Measurements from ENCODE around the gene SLC39A11. TPM values are rescaled to one million over a fixed set of nuclear protein-coding genes. Genes with fewer than 3 reads are reported as not detected.
A peak's percentile ranks its signal among the peaks of the same experiment; 100 is the strongest.

Gene SLC39A11
- polyA plus RNA-seq, 3 donors = 16.6 to 27.9 (median 26.6) TPM

DNA sequence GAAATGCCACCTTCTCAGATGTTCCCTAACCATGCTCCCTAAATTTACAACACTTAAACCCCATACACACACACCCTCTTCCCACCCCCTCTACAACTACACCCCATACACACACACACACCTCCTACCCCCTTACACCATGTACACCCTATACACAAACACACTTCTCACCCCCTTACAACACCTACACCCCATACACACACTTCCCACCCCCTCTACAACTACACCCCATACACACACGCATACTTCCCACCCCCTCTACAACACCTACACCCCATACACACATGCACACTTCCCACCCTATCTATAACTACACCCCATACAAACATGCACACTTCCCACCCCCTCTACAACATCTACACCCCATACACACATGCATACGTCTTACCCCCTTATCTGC, 172.0 kb downstream of the SLC39A11 start:
- Histone ChIP-seq H3K9me3 (replicated peaks in 1 of 2; ENCODE audit: control insufficient read depth in 1 of 2, insufficient read depth in 1 of 2, low read length in 2 of 2) (no peaks in the 10 kb centered on the region), H3K36me3 (replicated peaks in 1 of 2; ENCODE audit: control insufficient read depth in 1 of 2, insufficient read depth in 2 of 2, low read length in 2 of 2) (peaks cover 15 to 53% of the 10 kb centered on the region in 2 donors), H3K27ac (ENCODE audit: low read depth in 1 of 2, low read length in 2 of 2) (no peak overlapping the region), H3K4me2 (replicated peaks; ENCODE audit: extremely low read depth, low read length, poor library complexity, severe bottlenecking) (no peak overlapping the region), H3K4me1 (ENCODE audit: control insufficient read depth in 1 of 2, insufficient read depth in 2 of 2, low read length in 2 of 2) (no peaks in the 10 kb centered on the region), H4K20me1 (ENCODE audit: insufficient read depth, low read length) (no peaks in the 10 kb centered on the region), H3K27me3 (ENCODE audit: control insufficient read depth in 2 of 2, insufficient read depth in 2 of 2, low read length in 2 of 2) (no peaks in the 10 kb centered on the region), H3K9ac (ENCODE audit: insufficient read depth, low read length, poor library complexity, severe bottlenecking) (no peak overlapping the region), H2AFZ (ENCODE audit: insufficient read depth, low read depth, low read length, poor library complexity, severe bottlenecking) (no peak overlapping the region), H3K4me3 (replicated peaks in 1 of 3; ENCODE audit: low read depth in 2 of 3, low read length in 3 of 3) (no peak overlapping the region), H3K79me2 (ENCODE audit: insufficient read depth, low read length) (no peaks in the 10 kb centered on the region)
- Mint-ChIP-seq H3K4me3 (no peak overlapping the region), H3K27me3 (ENCODE audit: low read depth in 3 of 3) (peaks cover 0 to 3% (median 0%) of the 10 kb centered on the region in 3 donors), H3K9me3 (peaks cover 0 to 9% (median 0%) of the 10 kb centered on the region in 7 donors), H3K27ac (peak overlapping the region in 1 of 7 donors; percentile 52), H3K4me1 (peaks cover 8% of the 10 kb centered on the region), H3K36me3 (peaks cover 46 to 56% of the 10 kb centered on the region in 2 donors)
- no peak for DNase-seq
- WGBS (ENCODE audit: insufficient coverage) = 100% methylated on average over 1 of the region's 2 CpGs
- TF ChIP-seq, protein P1, sequence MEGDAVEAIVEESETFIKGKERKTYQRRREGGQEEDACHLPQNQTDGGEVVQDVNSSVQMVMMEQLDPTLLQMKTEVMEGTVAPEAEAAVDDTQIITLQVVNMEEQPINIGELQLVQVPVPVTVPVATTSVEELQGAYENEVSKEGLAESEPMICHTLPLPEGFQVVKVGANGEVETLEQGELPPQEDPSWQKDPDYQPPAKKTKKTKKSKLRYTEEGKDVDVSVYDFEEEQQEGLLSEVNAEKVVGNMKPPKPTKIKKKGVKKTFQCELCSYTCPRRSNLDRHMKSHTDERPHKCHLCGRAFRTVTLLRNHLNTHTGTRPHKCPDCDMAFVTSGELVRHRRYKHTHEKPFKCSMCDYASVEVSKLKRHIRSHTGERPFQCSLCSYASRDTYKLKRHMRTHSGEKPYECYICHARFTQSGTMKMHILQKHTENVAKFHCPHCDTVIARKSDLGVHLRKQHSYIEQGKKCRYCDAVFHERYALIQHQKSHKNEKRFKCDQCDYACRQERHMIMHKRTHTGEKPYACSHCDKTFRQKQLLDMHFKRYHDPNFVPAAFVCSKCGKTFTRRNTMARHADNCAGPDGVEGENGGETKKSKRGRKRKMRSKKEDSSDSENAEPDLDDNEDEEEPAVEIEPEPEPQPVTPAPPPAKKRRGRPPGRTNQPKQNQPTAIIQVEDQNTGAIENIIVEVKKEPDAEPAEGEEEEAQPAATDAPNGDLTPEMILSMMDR (IDR thresholded peaks at IDR 0.05) = no peak
- intact Hi-C loops (cut with micrococcal nuclease) = no loop called here

DNA sequence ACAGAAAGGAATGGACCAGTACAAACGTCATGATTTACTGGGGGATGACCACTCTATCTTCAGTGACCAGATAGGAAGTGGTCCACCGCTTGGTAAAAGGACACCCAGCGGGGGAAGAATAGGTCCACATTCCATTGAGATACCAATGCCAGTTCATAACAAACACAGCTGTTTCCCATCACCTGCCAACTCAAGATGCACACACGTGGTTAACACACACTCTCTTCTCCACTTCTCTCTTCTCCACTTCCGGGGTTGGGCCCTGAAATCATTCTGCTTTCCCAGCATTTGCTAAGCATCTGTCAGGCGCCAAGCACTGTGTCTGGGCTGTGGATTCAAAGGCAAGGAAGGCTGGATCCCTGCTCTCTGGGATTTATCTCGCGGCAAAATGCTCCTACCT, 175.5 kb downstream of the SLC39A11 start:
- no peak overlapping the region for H3K4me3 Mint-ChIP-seq
- Histone ChIP-seq H2AFZ (ENCODE audit: insufficient read depth, low read depth, low read length, poor library complexity, severe bottlenecking) (no peak overlapping the region), H3K36me3 (replicated peaks in 1 of 2; ENCODE audit: control insufficient read depth in 1 of 2, insufficient read depth in 2 of 2, low read length in 2 of 2) (peaks cover 16 to 61% of the 10 kb centered on the region in 2 donors), H4K20me1 (ENCODE audit: insufficient read depth, low read length) (no peaks in the 10 kb centered on the region), H3K4me3 (replicated peaks in 1 of 3; ENCODE audit: low read depth in 2 of 3, low read length in 3 of 3) (no peak overlapping the region), H3K27me3 (ENCODE audit: control insufficient read depth in 2 of 2, insufficient read depth in 2 of 2, low read length in 2 of 2) (no peaks in the 10 kb centered on the region), H3K9ac (ENCODE audit: insufficient read depth, low read length, poor library complexity, severe bottlenecking) (no peak overlapping the region), H3K27ac (ENCODE audit: low read depth in 1 of 2, low read length in 2 of 2) (peak overlapping the region in 1 of 2 donors; percentile 28), H3K79me2 (ENCODE audit: insufficient read depth, low read length) (no peaks in the 10 kb centered on the region), H3K9me3 (replicated peaks in 1 of 2; ENCODE audit: control insufficient read depth in 1 of 2, insufficient read depth in 1 of 2, low read length in 2 of 2) (no peaks in the 10 kb centered on the region), H3K4me1 (ENCODE audit: control insufficient read depth in 1 of 2, insufficient read depth in 2 of 2, low read length in 2 of 2) (no peaks in the 10 kb centered on the region), H3K4me2 (replicated peaks; ENCODE audit: extremely low read depth, low read length, poor library complexity, severe bottlenecking) (no peak overlapping the region)
- intact Hi-C loops (cut with micrococcal nuclease) = no loop called here
- no peaks in the 10 kb centered on the region for H3K27me3 Mint-ChIP-seq (ENCODE audit: low read depth in 3 of 3)
- H3K9me3 Mint-ChIP-seq = peaks cover 0 to 9% (median 0%) of the 10 kb centered on the region in 7 donors
- TF ChIP-seq, protein P1 (IDR thresholded peaks at IDR 0.05) = no peak
- DNase-seq = no peak
- 100% methylated on average over 2 of the region's 8 CpGs for WGBS (ENCODE audit: insufficient coverage)
- H3K27ac Mint-ChIP-seq = peak overlapping the region in 4 of 7 donors; percentile 27 to 71 (median 38)
- peaks cover 8% of the 10 kb centered on the region for H3K4me1 Mint-ChIP-seq
- H3K36me3 Mint-ChIP-seq = peaks cover 54 to 59% of the 10 kb centered on the region in 2 donors
